Measurements from ENCODE around the gene CNNM2.

Gene CNNM2

GRCh38 chr10:103069453-103070331, 151.6 kb downstream of the CNNM2 start:
- H3K4me3 ChIP-seq (ENCODE audit: low read depth, low read length), result no peak overlapping the region
- DNase-seq (ENCODE audit: low read depth), result peak; percentile 52
- TF ChIP-seq, protein P1, sequence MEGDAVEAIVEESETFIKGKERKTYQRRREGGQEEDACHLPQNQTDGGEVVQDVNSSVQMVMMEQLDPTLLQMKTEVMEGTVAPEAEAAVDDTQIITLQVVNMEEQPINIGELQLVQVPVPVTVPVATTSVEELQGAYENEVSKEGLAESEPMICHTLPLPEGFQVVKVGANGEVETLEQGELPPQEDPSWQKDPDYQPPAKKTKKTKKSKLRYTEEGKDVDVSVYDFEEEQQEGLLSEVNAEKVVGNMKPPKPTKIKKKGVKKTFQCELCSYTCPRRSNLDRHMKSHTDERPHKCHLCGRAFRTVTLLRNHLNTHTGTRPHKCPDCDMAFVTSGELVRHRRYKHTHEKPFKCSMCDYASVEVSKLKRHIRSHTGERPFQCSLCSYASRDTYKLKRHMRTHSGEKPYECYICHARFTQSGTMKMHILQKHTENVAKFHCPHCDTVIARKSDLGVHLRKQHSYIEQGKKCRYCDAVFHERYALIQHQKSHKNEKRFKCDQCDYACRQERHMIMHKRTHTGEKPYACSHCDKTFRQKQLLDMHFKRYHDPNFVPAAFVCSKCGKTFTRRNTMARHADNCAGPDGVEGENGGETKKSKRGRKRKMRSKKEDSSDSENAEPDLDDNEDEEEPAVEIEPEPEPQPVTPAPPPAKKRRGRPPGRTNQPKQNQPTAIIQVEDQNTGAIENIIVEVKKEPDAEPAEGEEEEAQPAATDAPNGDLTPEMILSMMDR (IDR thresholded peaks at IDR 0.05; ENCODE audit: control insufficient read depth, extremely low read depth, insufficient read depth), result peak; percentile 86

DNA sequence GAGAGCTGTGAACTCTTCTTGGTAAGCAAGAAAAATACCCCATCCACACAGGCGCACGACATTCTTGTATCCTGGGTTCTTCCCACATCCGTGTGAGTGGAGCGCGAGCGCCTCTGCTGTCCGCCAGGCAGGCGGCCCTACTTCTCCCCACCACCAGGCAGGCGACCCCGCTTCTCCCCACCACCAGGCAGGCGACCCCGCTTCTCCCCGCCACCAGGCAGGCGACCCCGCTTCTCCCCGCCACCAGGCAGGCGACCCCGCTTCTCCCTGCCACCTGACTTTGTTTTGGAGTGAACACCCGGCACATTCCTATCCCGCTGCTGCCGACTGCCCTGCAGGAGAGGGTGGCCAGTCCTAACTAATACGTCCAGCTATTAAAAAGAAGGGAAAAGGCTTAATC, 154.2 kb downstream of the CNNM2 start:
- TF ChIP-seq, protein P1 (IDR thresholded peaks at IDR 0.05; ENCODE audit: control insufficient read depth, extremely low read depth, insufficient read depth), result no peak
- DNase-seq (ENCODE audit: low read depth), result no peak
- H3K4me3 ChIP-seq (ENCODE audit: low read depth, low read length), result no peak overlapping the region

DNA sequence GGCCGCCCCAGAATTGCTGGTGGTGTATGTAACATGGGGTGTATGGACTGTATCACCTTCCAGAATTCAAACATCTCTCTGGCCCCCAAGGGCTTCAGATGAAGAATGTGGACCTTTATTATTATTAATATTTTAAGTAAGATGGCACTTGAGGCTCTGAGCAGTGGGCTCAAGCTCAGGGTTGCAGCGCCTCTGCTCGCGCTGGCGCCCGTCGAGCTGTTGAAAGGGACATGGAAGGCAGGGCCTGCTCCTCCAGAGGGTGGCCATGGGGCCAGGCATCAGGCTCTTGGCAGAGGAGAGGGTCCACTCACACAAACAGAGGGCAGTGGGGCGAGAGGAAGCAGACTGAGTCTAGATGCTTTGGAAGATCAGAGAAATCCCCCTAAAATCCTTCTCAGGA, 154.8 kb downstream of the CNNM2 start:
- H3K4me3 ChIP-seq (ENCODE audit: low read depth, low read length), result no peak overlapping the region
- TF ChIP-seq, protein P1 (IDR thresholded peaks at IDR 0.05; ENCODE audit: control insufficient read depth, extremely low read depth, insufficient read depth), result no peak
- DNase-seq (ENCODE audit: low read depth), result no peak

DNA sequence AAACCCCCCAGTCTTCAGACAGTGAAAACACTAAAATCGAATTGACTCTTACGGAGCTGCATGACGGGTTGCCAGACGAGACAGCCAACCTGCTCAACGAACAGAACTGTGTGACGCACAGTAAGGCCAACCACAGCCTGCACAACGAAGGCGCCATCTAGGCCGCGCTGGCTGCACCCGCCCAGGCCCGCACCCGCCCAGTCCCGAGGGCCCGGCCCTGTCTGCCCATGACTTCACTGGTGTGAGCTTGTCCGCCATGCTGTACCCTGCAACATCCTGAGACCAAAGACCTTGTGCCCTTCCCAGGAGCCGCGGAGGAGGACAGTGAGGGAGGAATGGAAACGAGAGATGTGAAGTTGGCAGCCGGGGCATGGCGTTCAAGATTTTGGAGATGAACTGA, 158.9 kb downstream of the CNNM2 start:
- TF ChIP-seq, protein P1 (IDR thresholded peaks at IDR 0.05; ENCODE audit: control insufficient read depth, extremely low read depth, insufficient read depth), result no peak
- no peak overlapping the region for H3K4me3 ChIP-seq (ENCODE audit: low read depth, low read length)
- DNase-seq (ENCODE audit: low read depth), result no peak

- DNase-seq (ENCODE audit: low read depth), result no peak
- TF ChIP-seq, protein P1 (IDR thresholded peaks at IDR 0.05; ENCODE audit: control insufficient read depth, extremely low read depth, insufficient read depth), result no peak
- no peak overlapping the region for H3K4me3 ChIP-seq (ENCODE audit: low read depth, low read length)
These were observed 159.6 kb downstream of the CNNM2 start for GRCh38 chr10:103077491-103078308.

DNA sequence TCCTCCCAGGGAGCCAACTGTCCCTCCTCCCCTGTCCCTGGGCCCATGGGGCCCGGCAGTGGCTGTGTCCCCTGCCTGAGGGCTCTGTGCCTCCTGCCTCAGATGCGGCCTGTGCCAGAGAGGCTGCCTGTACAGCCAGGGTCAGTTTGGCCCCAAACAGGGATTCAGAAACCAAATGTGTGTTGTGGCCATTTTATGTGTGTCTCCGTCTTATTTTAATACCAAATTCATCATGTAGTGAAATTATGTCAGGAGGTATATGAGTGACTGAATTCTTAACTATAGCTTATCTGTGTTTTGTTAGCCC, 160.2 kb downstream of the CNNM2 start:
- TF ChIP-seq, protein P1 (IDR thresholded peaks at IDR 0.05; ENCODE audit: control insufficient read depth, extremely low read depth, insufficient read depth), result no peak
- no peak for DNase-seq (ENCODE audit: low read depth)
- H3K4me3 ChIP-seq (ENCODE audit: low read depth, low read length), result no peak overlapping the region

All from LNCaP clone FGC (cell line).